Left lobe of liver (tissue), 2 donors: ENCODE results near the gene EPS8L3. TPM values are rescaled to one million over a fixed set of nuclear protein-coding genes. Genes with fewer than 3 reads are reported as not detected.

Experiments
- ATAC-seq: fragments of 200-7000 bp; cut with Tn5 transposase; one replicate; pipeline ENCODE4 v1.9.1; 2020; ENCODE audit warnings: mild to moderate bottlenecking, moderate library complexity
- DNase-seq: peaks from one replicate; pipeline ENCODE4 v3.0.0-alpha.2; 2020; ENCODE audit warnings: low spot score
- total RNA-seq: library from RNA; stranded (reverse); gene quantifications from one replicate; pipeline ENCODE4 v1.2.1, GENCODE V29; 2021
- donor health status: DM: no; HTN: no; CAD: no; lungs with moderate emphysema.
- donor health status: DM: no; HTN: yes; CAD: no.

EPS8L3 gene
- total RNA-seq, 1 donor from 2014 or later: 0.15 TPM

DNA sequence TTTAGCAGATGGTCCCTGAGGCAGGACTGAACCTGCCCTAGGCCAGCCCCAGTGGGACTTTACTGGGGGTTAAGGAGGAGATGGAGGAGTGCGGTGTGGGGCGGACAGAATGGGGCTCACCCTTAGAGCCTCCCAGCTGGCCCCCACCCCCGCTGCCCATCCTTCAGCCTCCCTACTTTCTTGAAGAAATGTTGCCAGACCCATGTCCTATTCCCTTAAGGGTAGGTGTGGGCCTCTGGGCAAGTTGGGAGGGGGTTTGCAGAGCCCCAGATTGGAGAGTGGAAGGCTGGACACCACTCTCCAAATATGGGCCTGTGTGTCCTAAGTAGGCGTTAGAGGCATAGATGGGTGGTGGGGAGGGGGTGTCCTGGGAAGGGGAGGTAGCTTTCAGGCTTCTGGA is 19.2 kb upstream of the EPS8L3 start:
- ATAC-seq (no peak), DNase-seq (no peak)

DNA sequence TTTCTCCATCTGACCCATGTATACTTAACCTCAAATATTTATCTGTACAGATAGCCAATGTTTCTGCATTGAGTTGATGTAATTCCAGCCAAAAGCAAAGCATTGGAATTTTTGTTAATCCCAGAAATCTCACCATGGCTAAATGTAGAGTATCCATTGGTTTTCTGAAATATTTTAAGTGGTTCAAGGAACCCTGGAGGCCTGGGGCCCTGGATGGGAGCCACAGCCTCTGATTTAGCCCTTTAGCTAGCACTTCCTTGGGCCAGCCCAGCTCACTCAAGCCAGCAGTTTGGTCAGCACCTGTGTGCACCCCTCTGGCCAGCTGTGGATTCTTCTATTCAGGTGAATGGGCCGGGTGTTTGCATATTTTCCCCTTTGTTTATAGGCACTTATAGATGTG is 18.8 kb upstream of the EPS8L3 start:
- DNase-seq: no peak

DNA sequence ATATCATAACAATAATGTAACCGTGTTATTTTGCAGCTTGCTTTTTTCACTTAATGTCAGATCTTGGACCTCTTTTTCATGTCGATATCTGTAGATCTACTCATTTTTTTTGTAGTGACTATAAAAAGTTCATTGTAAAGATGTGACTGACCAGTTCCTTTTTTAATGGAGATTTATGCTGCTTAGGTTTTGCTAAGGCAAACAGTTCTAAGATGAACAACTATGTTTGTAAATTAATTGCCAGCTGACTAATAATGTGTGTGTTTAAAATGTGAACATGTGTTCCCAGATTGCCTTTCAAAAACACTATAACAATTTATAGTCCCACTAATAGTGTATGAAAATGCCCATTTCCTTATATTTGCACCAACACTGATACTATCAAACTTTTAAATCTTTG is 18.1 kb upstream of the EPS8L3 start:
- DNase-seq: no peak
- no peak for ATAC-seq

More for the DNA sequence above, 18.8 kb upstream of the EPS8L3 start:
- ATAC-seq: peak; percentile 41

DNA sequence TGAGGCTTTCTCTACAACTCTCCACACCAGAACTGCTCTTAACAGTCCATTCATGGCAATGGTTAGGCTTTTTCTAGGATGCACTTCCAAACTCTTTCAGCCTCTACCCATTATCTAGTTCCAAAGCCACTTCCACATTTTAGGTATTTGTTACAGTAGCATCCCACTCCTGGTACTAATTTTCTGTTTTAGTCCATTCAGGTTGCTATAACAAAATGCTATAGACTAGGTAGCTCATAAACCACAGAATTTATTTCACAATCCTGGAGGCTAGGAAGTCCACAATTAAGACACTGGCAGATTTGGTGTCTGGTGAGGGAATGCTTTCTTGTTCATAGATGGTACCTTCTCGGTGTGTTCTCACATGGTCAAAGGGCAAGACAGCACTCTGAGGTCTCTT is 17.3 kb upstream of the EPS8L3 start:
- ATAC-seq: no peak
- DNase-seq: no peak

DNA sequence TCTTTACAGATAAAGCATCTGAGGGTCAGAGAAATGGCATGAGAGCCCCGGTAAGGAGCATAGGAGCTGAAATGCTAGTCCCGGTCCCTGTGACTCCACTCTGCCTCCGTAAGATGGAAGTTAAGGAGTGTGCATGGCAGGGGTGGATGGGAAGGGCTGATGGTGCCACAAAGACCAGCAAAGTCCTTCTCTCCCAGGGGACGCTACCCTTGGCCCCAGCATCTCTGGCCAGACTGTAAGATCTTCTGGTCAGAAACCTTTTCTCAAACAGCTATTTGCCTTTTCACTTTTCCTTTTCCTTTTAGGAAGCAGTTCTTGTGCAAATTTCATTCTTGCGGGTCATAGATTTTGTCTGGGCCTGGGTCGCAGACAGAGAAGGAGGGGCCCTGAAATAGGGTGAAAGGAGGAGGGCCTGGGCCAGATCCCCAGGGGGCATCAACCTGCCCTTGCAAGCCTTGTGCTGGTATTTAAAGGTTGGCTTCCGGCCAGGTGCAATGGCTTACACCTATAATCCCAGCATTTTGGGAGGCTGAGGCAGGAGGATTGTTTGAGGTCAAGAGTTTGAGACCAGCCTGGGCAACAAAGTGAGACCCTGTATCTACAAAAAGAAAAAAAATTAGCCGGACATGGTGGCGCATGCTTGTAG is 14.4 kb upstream of the EPS8L3 start:
- DNase-seq (no peak), ATAC-seq (no peak)

DNA sequence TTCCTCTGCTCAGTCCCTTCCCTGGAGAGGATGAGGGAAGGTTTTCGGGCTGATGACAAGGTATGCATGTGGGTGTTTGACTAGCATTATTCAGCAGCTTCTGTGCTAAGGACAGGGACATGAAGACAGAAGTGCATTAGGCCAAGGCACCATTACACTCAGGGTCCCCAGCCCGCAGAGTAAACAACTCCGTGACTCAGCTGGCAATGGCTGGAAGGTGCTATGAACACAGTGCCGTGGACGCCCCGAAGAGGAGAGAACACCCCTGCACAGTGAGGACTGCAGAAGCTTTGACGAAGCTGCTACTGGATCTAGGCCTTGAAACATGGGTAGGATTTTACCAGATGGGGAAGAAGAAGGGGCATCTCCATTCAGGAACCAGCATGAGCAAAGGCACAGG is 13.7 kb upstream of the EPS8L3 start:
- no peak for DNase-seq
- ATAC-seq: no peak

DNA sequence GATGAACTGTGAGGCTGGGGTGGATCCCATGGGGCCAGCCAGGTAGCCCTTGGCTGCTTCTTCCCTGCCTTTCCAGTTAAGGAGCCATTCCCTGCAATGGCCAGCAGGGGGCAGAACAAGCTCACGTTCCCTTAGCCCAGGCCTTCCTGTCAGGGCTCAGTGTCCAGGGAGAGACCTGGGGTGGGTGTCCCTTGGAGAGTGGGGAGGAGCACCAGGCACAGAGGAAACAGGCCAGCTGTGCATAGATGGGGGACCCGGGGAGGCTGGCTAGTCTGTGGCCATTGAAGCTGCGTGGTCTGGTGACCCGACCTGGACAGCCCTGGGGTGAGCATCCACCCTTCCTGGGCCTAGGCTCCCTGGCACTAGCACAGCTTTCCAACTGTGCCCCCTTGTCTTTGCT is 13.2 kb upstream of the EPS8L3 start:
- ATAC-seq (peak; percentile 93), DNase-seq (peak; percentile 85)

DNA sequence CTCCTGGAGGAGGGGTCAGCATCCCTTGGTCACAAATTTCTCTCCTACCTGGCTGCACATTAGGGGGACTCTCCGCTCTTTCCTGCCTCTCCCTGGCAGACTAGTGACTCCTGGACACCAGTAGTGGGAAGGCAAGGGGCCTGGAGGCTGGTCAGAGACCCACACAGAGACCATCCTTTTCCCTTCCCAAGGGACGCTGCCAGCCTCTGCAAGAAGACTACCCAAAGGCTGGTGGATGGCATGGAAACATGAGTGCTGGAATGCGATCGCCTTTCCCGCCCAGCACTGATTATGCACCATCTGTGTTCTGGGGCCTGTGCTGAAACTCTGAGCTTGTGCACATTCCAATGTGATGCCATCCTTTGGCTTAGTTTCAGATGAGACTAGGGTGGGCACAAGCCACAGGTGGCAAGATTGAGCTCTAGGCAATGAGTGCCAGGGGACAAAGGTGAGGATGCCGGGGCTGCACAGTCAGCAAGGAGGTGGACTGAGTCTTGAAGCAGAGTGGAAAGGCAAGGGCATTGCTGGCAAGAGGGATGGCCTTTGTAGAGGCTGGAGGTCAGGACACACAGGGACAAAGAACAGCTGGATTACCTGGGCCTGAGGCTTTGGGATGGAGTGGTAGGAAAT is 12.6 kb upstream of the EPS8L3 start:
- ATAC-seq (no peak), DNase-seq (no peak)

DNA sequence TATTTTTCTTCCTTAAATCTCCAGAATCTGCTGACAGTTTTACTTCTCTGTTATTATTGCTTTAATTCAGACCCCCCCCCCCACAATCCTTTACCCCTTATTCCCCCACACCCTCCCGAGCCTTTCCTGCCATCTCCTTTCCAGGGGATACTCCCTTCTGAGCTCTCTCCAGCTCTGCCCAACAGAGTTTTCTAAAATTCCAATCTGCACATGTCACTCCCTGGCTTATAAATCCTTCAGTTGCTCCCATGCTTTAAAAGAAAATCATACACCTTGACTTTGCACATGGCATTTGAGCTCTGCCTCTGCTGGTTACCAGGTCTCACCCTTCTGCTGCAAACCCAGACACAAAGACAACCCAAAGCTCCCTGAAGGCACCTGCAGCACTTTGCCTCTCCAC is 11.7 kb upstream of the EPS8L3 start:
- DNase-seq: no peak

DNA sequence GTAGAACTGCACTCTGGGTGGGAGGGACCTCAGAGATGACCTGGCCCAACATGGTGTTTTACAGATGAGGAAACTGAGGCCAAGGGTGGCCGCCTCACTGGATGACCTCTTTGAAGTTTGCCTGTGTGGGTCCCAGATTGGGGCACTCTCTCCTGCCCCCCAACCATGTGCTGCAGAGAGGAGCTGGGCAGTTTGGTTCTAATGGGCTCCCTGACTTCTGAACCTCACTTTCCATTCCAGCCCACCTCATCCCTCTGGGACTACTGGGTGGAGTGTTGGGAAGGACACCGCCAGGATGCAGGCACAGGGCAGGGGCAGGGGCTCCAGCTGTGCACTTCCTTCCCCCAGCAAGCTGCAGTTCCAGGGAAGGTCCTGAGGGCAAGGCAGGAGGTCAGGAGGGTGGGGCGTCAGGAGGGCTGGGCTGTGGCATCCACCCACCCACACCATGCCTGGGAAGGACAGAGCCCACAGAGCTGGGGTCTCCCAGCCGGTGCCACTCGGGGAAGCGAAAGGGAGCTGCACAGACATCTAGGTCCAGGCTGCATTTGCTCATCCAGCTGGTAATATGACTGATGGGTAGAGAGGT is 10.3 kb upstream of the EPS8L3 start:
- no peak for ATAC-seq
- no peak for DNase-seq

More for the DNA sequence above, 11.7 kb upstream of the EPS8L3 start:
- no peak for ATAC-seq

DNA sequence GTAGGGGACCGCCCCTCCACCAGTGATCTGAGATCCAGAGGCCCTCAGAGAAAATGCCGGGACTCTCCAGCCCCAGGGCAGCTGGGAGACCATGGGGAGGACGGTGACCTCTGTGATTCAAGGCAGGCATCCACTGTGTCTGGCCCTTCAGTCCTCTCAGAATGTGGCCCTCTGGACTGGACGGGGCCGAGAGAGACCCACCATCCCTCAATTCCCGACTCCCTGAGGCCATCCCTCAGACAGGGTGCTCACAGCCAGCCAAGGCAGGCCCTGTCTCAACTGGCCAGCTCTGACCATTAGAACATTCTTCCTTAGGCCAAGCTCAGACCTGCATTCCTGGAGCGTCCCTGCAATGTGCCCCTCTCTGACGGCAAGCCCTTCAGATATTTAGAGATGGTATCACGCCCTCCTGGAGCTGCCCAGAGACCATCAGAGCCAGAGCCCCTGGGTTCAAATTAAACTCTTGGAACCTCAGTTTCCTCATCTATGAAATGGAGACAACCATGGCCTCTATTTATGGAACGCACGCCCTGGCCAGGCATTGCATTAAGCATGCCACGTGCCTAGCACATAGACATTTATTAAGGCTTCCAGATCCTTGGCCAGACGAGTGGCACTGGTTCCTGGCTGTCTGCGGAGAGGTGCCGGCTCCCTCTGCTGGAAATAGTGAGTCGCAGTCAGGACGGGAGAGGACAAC is 9.6 kb upstream of the EPS8L3 start:
- peak; percentile 81 for DNase-seq
- peak; percentile 91 for ATAC-seq

DNA sequence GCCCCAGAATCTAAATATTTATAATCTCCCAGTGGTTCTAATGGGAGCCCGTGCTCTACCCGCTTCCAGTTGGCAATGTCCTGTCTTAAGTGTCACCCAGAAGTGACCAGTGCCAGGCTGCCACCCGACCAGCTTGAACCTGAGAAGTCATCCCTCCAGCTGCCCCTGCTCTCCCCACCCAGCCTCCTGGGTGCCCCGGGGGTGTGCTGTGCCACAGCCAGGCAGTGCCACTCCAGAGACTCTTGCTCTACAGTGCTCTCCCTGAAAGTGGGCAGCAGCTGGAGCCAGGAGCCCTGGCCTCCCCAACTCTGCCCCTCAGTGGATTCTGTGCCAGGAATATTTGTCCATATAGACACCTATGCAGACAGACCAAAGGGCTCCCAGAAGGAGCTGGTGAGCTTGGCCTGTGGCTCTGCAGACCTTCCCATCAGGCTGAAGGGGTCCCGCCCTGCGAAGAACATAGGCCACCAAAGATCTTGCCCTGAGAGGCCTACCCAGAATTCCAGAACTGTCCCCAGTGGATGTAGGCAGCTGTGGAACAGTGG is 9.0 kb upstream of the EPS8L3 start:
- no peak for DNase-seq
- no peak for ATAC-seq

DNA sequence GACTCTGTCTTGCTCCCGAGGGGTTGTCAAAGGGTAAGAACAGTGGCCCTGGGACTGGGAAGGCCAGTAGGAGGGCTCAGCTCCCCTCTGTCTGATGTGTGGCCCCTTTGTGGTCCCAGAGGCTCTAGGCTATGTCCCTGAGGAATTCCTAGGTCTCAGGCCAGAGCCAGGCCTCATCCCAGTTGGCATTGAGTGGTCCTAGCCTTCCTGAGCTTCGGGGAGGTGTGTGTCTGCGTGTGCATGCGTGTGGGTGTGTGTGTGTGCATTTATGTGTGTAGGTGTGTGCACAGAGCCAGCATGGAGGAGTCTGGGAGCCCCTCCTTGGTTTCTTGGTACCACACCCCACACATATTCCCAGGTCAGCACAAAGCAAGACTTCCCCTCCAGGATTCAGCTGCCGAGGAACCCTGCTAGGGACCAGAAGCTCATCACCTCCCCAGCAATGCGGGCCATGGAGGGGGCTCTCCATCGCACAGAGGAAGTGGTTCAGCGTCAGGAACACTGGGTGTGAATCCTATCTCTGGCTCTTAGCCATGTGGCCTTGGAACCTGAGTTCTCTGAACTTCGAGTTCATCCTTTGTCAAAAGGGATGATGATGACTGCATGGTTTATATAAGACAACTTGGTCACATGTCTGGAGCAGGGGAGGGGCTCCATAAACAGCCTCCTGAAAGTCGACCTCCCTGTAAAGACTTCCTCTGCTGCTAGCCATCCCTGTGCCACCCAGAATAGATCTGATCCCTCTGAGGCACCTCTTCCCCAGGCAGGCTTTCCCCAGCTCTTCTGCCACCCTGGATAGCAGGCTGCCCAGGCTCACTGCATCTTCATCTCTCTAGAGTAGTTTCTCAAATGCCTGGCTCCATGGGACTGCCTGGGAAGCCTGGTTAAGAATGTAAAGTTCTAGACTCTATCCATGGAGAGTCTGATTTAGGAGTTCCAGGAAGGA is 8.3 kb upstream of the EPS8L3 start:
- ATAC-seq (no peak), DNase-seq (no peak)

DNA sequence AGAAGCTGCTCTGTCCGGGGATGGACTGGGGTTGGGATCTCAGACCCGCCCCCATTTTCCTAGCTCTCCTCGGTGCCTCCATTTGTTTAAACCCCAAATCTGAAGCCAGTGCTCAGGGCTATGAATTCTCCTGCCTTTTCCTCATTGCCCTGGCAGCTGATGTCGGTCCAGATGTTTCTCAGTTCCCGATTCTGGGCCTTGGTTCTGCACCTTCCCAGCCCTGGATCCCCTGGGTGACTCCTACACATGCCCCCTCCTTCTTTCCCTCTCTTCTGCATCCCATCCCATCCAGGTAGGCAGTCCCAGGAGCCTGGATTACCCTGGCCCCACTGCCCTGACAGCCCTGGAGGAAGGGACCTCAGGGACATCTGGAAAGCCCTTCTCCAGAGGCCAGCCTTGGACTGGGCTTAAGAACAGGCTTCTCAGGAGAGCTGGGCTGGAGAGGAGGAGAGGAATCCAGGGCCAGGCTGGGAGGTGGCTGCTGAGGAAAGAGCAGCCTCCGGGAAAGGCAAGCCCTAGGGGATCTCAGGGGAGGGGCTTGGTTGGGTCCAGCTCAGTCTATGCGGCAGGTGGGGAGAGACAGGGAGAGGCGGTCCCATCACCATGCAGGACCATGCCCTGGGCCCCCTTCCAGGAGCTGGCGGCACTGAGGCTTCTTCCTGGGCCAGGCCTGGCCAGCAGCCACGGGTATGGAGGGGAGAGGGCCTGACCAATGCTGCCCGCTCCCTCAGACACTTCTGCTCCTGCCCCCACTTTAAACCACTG is 6.8 kb upstream of the EPS8L3 start:
- DNase-seq (no peak), ATAC-seq (no peak)

DNA sequence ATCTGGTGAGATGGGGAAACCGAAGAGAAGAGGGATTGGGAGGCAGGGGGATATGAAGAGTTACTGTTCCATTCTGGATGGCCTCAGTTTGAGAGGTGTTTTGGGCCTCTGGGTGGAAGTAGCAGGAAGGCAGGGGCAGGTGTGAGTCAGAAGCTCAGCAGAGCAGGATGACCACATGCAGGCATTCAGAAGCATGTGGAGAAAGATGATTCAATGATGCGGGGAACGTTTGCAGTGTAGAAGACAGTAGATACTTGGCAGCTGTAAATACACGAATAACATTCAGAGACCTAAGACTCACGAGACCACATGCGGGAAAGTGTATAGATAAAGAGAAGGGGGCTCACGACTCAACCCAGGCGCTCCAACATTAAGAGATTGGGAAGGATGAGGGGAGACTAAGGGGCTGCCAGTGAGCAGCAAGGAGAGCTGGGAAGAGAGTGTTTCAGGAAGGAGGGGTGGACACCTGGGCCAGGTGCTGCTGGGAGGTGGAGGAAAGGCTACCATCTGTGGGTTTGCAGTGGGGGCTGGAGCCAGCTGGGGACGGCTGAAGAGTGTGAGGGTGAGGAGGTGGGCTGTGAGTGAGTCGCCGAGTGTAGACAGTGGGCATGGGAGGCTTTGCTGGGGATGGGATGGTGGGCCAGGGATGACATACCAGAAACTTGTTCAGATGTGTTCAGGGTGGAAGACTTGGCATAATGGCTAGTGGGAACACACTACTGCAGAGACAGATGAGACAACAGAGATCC is 5.8 kb upstream of the EPS8L3 start:
- ATAC-seq: no peak
- no peak for DNase-seq

DNA sequence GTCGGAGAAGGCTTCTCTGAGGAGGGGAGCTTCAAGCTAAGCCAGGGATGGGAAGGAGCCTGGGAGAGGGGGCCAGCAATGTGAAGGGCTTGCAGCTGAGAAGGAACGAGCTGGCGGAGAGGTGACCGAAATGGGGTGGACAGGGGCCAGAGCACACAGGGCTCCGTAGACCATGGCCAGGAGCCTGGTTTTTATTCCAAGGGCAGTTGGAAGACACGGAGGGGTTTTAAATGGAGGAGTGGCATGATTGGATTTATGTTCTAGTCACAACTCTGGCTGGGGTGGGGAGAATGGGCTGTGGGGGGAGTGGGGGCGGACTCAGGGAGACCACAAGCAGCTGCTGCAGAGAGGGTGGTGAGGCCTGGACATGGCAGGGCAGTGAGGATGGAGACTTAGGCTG is 5.1 kb upstream of the EPS8L3 start:
- no peak for ATAC-seq
- DNase-seq: no peak

DNA sequence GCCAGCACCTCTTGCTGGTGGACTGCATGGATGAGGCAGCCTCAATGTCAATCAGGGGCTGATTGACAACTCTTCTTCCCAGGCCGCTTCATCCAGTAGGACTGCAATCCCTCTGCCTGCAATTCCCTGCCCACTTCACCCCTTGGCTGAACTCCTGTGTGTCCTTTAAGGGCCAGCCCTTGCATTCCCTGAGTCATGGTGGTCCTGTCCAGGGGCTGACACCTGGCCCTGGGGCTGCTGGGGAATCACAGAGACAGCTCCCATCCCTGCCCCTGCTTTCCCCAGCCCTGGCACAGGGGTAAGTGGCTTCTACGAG is 4.6 kb upstream of the EPS8L3 start:
- DNase-seq: peak; percentile 37

DNA sequence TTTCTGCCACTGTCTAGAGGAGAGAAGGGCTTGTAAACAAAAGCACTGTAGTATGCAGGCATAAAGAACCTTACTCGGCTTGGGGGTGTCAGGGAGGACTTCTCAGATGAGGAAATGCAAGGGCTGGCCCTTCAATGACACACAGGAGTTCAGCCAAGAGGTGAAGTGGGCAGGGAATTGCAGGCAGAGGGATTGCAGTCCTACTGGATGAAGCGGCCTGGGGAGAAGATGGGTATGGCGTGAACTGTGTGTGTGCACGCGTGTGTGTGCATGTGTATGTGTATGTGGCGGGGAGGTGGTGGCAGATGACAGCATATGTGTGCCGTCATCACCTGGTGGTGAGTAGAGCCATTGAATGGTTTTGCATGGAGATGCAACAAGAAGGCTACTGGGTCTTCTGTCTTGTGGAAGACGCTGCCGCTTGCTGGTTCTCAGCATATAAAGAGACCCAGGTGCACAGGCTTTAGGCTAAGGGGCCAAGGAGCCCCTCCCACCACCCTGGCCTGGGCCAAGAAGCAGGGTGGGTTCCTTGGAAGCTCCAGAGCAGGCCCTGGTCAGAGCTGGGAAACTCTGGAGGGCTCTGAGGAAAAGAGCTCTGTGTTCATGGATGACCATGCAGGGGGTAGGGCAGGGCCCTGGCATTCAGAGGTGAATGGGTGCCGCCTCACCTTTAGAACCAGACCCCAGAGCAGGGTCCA is 4.1 kb upstream of the EPS8L3 start:
- no peak for DNase-seq
- ATAC-seq: no peak

More for the DNA sequence above, 4.6 kb upstream of the EPS8L3 start:
- ATAC-seq: no peak
